CD4-positive, alpha-beta T cell treated with Interleukin-2 at 100 ng/mL for 4 hours (primary cell): ENCODE data around the gene DIP2A.
A peak's percentile ranks its signal among the peaks of the same experiment; 100 is the strongest.

ENCODE experiments used
- DNase-seq: peaks from one replicate; pipeline ENCODE4 v3.0.0-alpha.2; 2020; ENCODE audit warnings: low spot score

The DIP2A gene

DNA sequence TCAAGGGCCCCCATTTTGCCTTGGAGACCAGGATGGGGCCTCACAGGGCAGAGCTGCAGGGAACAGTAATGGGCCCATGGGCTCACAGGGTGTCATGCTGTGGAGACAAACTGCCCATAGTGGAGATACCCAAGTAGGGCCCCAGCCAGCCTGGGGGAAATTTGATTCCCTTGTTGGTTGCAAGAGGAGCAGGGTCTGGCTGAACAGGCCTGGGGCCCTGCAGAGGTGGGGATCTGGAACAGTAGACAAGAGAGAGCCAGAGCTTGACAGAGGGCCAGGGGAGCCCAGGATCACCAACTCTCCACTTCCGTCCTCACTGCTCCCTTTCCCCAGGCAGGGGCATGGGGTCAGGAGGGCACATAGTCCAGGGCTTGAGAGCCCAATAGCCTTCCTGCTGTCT lies 137.5 kb downstream of the DIP2A start:
- no peak for DNase-seq

DNA sequence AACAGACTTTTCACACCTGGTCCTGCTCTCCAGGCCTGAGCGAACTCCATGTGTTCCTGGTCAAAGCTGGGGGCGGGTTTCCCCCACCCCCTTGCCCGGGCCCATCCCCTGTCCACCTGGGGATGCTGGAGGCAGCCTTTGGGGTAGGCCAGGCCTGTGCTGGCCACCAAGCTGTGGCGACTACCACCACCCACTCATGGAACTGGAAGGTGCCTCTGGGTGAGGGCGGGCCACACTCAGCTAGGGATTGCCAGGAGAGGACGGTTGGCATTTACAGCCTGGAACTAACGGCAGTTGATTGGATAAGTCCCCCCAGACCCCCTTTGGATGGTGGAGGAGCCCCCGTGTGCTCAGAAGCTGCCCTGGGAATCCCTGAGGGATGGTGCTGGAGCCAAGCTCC lies 138.3 kb downstream of the DIP2A start:
- DNase-seq: no peak

DNA sequence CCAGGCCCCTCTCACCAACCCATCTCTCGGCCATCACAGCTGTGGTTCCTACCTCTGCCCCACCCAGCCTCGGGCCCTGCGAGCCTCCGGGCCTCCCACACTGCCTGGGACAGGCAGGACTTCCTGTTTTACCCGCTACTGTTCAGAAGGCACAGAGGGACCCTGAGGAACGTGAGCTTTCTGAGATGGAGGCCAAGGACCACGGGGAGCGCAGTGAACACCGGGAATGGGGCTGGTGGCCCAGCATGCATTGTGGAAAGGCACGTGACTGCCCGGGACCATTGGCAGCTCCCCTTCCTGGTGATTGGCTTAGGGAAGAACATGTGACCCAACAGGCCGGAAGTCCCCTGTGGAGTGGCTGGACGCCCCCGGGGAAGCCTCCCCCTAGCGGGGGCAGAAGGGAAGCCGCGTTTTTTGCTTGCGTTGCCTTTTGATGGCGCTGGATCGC lies 139.2 kb downstream of the DIP2A start:
- no peak for DNase-seq

DNA sequence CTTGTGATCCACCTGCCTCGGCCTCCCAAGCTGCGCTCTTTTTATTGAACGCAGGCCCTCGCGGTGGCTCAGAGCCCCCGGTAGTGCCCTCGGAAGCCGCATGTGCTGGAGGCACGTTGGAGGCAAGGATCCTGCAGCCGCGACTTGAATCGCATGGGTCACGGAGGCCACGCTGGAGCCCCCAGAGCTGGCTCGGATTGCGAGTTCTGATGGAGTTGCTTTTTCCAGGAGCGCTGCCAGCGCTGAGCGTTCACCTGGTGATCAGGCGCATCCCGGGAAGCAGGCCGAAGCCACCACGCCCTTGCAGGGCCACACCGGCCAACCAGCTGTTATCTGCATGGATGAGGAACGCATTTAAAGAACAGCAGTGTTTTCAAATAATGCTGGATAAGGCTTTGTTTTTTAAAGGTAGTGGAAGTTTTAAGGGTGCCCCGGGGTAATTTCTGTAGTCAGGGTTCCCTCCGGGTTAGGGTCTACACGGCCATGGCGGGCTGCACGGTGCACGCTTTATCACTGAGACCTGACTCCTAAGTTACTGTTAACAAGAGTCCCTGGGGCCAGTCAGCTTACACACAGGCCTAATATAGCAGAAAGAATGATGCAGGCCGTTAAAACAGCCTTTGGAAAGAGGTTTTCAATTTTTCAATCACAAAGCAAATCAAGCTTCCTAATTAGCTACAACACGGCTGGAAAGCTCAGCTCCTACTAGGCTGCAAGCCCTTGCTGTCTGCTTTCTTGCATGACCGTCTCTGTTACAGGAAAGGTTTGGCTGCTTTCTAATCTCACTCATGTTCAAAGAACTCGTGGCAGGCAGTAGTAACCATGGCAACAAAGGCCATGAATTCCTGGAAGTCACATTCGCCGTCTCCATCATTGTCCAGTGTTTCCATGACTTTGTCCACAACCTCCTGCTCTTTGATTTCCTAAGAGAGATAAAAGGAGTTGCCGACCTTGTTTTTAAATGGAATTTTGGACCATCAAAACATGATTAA lies 140.2 kb downstream of the DIP2A start:
- no peak for DNase-seq

DNA sequence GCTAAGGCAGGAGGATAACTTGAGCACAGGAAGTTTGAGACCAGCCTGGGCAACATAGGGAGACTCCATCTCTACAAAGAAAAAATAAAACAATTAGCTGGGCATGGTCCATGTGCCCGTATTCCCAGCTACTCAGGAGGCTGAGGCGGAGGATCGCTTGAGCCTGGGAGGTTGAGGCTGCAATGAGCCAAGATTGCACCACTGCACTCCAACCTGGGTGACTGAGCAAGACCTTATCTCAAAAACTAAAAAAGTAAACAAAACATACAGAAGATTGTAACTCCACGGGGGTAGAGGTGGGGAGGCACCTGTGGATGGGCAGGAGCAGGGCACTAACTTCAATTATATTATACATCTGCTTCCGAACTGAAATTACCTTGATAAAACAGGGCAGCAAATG lies 141.6 kb downstream of the DIP2A start:
- DNase-seq: no peak

DNA sequence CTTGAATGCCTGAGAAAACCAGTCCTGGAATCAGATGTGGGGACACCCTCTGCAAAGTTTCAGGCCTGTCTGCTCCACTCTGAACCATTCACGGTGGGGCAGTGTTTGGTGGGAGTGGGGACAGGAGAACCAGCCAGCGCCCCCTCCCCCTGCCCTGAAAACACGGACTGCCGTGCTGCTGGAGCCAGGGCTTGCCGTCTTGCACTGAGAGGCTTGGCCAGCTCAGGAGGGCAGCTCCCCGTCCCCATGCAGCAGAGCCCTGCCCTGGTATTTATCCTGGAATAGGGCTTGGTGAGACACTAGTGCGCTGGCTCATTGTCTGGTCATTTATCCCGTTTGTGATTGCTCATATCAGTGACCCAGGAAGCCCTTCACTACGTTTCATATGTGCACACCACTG lies 142.3 kb downstream of the DIP2A start:
- DNase-seq: no peak

DNA sequence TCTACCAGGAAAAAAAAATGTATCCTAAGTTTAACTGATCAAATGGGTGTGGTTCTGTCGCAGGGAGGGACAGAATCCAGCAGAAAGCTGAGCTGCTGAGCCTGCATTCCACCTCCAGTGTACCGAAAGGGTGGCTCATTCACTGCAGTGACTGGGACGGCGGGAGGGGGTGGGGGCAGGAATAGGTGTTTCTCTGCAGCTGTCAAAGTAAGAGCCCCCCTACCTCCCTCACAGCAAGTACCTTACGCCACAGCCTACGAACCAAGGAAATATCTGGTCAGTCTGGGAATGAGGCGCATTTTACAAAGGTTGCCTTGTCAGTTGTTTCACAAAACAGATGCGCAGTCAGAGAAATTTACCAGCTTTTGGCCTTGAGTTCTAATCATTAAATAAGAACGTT lies 144.5 kb downstream of the DIP2A start:
- no peak for DNase-seq

DNA sequence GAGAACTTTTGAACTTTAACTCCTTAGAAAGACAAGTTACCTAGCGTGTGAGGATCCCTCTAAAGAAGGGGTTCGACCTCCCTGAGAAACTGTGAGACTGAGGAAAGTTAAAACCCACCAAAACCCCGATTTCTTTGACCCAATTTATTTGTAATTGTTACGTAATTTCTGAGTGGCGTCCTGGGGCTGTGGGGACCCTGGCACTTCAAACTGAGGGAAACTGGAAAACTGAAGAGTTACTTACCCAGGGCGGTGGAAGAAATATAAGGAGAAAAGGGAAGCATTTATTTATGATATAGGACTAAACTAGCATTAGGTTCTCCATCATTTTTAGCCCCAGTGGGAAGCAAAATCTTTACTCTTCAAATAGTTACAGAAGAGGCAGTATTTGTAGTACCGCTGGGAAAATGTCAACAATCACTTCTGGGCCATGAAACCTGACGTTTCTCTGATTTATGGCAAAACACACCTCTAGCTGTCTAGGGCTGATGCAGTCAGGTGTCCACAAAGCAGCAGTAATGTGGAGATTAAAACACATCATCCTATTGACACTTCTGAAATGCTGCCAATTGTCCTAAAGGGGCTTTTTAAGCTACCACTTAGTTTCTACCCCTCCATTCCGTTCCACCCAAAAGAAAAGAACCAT lies 145.8 kb downstream of the DIP2A start:
- DNase-seq: no peak

DNA sequence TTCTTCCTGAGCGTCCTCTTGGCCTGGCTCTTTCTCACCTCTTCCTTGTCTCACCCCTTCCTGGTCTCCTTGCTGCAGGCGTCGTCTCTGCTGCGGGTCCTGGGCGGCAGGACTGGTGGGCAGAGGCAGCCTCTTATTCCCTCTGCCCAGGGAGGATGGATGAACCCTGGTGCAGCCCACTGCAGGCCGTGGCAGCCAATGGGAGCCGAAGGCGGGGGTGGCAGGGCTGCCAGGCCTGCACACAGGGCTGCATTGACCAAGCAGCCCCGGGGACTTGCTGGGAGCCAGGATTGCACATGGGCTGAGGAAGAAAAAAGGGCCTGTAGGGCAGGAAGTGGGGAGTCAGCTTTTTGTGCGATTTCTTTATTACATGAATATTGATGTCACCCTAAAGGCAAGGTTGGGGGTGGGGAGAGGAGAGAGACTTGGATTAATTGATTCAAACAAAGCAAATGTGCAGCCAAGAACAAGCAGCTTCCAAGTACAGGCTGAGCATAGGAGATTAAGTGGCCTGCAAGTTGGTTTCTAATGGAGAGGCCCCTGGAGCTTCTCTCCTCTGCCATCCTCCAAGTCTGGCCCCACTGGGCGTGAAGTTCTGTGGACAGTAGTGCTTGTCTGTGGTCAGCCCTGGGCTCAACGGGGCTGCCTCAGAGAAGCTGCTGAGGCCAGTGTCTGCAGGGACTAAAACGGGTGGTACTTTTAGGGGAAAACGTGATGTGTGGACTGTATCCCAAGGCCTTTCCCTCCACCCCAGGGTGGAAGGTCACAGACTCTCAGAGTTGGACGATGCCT lies 146.5 kb downstream of the DIP2A start, which contains the start of gene S100B:
TSS of gene S100B (minus strand) at position 108 of the 792 bp plus-strand sequence. CDS start 2,667 bp downstream, outside the sequence.
- no peak for DNase-seq

DNA sequence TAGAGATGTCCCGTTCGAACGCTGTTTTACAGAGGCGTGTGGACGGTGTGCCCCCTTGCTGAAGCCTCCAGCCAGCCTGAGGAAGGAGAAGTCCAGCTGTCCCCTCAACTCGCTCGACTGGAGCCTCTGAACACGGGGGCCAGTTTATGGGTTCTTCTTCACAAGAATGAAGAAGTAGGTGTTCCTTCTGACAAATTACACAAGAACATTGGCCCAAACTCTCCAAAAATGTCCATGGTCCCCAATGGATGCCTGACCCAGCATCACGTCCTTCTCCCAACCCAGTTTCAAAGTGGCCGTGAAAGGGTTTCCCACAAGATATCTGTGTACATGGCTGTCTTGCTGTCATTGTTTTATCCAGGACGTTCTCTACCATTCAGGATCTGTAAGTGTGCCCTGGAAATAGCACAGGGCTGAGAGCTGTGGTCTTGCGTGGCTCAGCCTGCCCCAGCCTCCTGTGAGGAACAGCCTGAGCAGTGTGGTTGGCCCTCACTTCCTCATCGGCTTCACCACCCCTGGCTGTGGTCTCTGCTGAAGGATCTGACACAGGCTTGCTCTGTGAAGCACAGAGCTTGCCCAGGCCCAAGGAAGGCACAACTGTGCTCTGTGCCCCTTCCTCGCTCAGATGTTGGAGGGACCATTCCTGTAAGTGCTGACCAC lies 147.2 kb downstream of the DIP2A start:
- peak; percentile 60 for DNase-seq

DNA sequence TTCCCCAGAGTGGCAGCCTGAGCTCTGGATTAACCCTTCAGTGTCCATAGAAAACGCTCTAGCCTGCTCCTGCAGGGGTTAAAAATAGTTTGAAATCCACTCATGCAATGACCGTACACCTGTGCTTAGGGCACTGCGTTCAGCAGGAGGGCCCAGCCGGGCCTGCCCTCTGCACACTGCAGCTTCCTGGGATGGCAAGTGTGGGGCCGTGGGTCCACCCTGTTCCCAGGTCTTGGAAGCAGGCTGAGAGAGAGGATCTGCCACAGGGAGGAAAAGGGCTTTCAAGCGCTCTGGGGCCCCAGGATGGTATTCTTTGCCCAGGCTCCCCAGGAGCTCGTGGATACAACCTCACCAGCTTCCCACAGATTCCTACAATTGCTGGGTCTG lies 147.7 kb downstream of the DIP2A start:
- no peak for DNase-seq

DNA sequence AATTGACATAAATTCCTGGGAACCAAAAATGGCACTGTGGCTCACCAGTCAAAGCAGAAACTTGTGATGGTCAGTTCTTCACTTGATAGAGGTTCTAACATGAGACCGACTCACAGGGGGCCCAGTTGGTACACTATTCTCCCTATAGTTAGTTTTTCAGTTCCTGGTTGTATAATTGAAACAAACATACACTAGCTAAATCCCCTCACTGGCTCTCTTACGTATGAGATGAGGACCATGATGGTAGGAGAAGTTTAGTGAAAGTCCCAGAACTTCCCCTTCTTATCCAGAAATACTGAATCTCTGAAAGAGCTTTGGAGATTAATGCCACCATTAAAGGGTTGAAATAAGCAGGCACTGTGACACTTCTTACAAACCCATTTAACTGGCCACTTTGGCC lies 148.9 kb downstream of the DIP2A start:
- DNase-seq: no peak

DNA sequence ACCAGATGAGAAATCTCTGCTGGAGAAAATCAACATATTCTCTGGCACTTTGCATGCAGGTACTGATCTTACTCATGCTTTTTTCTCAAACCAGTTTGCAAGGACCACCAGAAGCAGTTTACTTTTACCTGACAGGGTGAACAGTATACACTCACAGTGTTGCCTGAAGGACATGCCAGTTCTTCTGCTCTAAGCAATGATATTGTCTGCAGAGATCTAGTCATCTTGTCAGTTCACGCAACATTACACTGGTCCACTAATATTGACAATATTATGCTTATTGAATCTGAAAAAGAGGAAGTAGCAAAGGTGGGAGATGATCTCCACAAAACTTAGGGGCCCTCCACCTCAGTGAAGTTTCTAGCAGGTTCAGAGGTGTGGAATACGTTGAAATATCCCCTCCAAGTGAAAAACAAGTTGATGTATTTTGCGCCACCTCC lies 150.0 kb downstream of the DIP2A start:
- no peak for DNase-seq

DNA sequence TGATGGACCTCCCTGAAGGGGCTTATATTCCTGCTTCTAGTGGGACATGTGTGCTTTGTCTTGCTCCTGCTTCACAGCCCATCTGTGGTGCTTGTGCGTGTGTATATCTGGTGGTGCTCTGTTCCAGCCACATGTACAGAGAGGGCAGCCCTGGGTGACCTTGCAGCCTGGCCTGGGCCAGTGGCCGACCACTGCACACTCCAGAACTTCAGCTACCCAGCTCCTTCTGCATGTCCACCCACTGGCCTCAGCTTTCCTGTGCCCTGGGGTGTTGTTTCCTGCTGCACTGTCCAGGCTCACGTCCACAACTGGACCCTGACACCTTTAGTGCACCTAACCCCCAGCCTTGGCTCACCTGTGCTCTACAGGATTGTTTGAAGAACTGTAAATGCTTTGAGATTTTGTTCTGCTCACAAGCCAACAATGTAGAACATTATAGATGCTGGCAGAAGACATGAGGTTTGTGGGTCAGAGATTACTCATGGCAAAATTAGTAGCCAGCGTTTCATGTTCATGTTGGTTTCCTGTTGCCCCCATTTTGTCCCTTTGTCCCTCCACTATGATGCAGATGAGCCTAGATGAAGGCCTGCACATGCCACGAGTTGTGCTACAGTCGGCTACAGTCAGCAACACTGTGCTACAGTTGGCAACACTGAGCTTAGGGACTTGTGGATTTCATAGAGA lies 151.5 kb downstream of the DIP2A start:
- no peak for DNase-seq

DNA sequence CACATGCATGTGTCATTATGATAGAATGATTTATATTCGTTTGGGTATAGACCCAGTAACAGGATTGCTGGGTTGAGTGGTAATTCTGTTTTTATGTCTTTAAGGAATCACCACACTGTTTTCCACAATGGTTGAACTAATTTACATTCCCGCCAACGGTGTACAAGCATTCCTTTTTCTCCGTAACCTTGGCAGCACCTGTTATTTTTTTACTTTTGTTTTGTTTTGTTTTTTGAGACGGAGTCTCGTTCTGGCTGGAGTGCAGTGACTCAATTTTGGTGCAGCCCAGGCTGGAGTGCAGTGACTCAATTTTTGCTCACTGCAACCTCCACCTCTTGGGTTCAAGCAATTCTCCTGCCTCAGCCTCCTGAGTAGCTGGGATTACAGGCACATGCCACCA lies 154.7 kb downstream of the DIP2A start:
- DNase-seq: no peak

DNA sequence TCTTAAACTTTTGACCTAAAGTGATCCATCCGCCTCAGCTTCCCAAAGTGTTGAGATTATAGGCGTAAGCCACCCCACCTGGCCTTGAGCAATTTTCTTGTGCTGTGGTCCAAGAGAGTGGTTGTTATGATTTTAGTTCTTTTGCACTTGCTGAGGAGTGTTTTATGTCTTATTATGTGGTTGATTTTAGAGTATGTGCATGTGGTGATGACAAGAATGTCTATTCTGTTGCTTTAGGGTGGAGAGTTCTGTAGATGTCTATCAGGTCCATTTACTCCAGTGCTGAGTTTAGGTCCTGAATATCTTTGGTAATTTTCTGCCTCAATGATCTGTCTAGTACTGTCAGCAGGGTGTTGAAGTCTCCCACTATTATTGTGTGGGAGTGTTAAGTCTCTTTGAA lies 157.4 kb downstream of the DIP2A start:
- no peak for DNase-seq

DNA sequence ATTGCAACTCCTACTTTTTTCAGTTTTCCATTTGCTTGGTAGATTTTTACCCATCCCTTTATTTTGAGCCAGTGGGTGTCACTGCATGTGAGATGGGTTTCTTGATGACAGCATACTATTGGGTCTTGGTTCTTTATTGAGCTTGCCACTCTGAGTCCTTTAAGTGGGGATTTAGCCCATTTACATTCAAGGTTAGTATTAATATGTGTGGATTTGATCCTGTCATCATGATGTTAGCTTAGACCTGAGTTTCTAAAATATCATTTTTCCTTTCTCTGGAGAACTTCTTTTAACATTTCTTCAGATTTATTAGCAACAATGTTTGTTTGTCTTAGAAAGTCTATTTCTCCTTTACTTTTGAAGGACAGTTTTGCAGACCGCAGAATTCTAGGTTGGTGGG lies 158.0 kb downstream of the DIP2A start:
- DNase-seq: no peak

DNA sequence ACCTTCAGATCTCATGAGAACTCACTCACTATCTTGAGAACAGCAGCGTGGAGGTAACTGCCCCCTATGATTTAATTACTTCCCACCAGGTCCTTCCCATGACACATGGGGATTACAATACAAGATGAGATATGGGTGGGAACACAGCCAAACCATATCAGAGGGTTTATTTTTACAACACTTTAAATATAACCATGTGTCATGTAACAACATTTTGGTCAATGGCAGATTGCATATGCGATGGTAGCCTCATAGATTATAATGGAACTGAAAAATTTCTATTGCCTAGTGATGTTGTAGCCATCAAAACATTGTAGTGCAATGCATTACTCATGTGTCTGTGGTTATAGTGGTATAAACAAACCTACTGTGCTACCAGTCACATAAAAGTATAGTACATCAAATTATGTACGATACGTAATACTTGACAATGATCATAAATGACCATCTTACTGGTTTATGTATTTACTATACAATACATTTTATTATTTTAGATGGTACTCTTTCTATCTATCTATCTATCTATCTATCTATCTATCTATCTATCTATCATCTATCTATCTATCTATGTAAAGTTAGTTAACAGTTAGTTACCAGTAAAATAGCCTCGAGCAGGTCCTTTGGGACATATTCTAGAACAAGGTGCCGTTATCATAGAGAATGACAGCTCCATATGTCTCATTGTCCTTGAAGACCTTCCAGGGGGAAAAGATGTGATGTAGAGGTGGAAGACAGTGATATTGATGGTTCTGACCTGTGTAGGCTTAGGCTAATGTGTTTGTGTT lies 158.8 kb downstream of the DIP2A start:
- DNase-seq: peak; percentile 20

DNA sequence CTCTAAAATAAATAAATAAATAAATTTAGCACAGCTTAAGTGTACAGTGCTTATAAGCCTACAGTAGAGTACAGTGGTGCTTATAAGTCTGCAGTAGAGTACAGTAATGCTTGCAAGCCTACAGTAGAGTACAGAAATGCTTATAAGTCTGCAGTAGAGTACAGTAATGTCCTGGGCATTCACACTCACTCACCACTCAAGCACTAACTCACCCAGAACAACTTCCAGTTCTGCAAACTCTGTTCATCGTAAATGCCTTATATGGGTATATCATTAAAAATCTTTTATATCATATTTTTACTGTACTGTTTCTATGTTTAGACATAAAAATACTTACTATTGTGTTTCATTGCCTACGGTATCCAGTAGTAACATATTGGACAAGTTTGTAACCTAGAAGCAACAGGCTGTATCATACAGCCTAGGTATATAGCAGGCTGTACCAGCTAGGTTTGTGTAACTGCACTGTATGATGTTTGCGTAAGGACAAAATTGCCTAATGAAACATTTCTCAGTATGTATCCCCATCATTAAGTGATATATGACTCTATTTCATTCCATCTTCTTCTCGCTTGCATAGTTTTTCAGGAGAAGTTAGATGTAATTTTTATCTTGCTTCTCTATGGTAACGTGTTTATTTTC lies 160.2 kb downstream of the DIP2A start:
- no peak for DNase-seq
